AG09309 (cell line): ENCODE measurements around the gene CHCHD6.

Experiments
- DNase-seq: peaks from one replicate; pipeline ENCODE4 v3.0.0-alpha.2; 2010; ENCODE audit warnings: low read depth
- H3K4me3 ChIP-seq: 2 replicates; pipeline ENCODE4 v1.5.1; 2011; ENCODE audit warnings: mild to moderate bottlenecking, low read depth, low read length, moderate library complexity; ENCODE audit not compliant: control insufficient read depth
- TF ChIP-seq, protein P1 (sequence below): IDR thresholded peaks from 2 replicates; pipeline ENCODE4 v1.5.1; 2011; ENCODE audit warnings: mild to moderate bottlenecking, low read depth, low read length, inconsistent platforms; ENCODE audit not compliant: insufficient read depth, control insufficient read depth; ENCODE audit errors: missing control alignments

Gene CHCHD6

GRCh38 chr3:126737527-126737926 lies 33.5 kb downstream of the CHCHD6 start:
- no peak for DNase-seq
- TF ChIP-seq, protein P1, sequence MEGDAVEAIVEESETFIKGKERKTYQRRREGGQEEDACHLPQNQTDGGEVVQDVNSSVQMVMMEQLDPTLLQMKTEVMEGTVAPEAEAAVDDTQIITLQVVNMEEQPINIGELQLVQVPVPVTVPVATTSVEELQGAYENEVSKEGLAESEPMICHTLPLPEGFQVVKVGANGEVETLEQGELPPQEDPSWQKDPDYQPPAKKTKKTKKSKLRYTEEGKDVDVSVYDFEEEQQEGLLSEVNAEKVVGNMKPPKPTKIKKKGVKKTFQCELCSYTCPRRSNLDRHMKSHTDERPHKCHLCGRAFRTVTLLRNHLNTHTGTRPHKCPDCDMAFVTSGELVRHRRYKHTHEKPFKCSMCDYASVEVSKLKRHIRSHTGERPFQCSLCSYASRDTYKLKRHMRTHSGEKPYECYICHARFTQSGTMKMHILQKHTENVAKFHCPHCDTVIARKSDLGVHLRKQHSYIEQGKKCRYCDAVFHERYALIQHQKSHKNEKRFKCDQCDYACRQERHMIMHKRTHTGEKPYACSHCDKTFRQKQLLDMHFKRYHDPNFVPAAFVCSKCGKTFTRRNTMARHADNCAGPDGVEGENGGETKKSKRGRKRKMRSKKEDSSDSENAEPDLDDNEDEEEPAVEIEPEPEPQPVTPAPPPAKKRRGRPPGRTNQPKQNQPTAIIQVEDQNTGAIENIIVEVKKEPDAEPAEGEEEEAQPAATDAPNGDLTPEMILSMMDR = peak; percentile 16
- H3K4me3 ChIP-seq = no peak overlapping the region

- TF ChIP-seq, protein P1 = no peak
Observed at GRCh38 chr3:126742057-126742456, 38.0 kb downstream of the CHCHD6 start.

GRCh38 chr3:126743350-126743749 lies 39.3 kb downstream of the CHCHD6 start:
- H3K4me3 ChIP-seq = no peak overlapping the region
- no peak for DNase-seq
- TF ChIP-seq, protein P1 = no peak

More at GRCh38 chr3:126742057-126742456, 38.0 kb downstream of the CHCHD6 start:
- DNase-seq = no peak
- H3K4me3 ChIP-seq = no peak overlapping the region

GRCh38 chr3:126743781-126744180 lies 39.7 kb downstream of the CHCHD6 start:
- no peak for DNase-seq
- H3K4me3 ChIP-seq = no peak overlapping the region
- TF ChIP-seq, protein P1 = no peak

- TF ChIP-seq, protein P1 = no peak
- DNase-seq = no peak
- no peak overlapping the region for H3K4me3 ChIP-seq
Observed at GRCh38 chr3:126745760-126746394, 41.8 kb downstream of the CHCHD6 start.

- H3K4me3 ChIP-seq = no peak overlapping the region
- TF ChIP-seq, protein P1 = no peak
- DNase-seq = peak; percentile 10
Observed at GRCh38 chr3:126746395-126747177, 42.5 kb downstream of the CHCHD6 start.
